Brain pericyte (primary cell): ENCODE data around the gene AK2.
"Not testable (repeated sequence)": the region's sequence is repeated elsewhere in the genome, so short reads cannot be mapped to it uniquely, and the experiment has no call there.

Source experiments
- DNase-seq: peaks from one replicate; pipeline ENCODE4 v3.0.0-alpha.2; 2012; ENCODE audit warnings: low read depth, low spot score

Gene AK2

GRCh38 chr1:33055210-33056008 lies 18.7 kb upstream of the AK2 start:
- DNase-seq = no peak

GRCh38 chr1:33050221-33051076 lies 13.8 kb upstream of the AK2 start:
- DNase-seq = no peak

- DNase-seq = no peak
Measured at GRCh38 chr1:33049371-33049770, 12.7 kb upstream of the AK2 start.

GRCh38 chr1:33048426-33048825 lies 11.7 kb upstream of the AK2 start:
- DNase-seq = no peak

GRCh38 chr1:33047839-33048305 lies 11.2 kb upstream of the AK2 start:
- DNase-seq = no peak

- no peak for DNase-seq
Measured at GRCh38 chr1:33047290-33047689, 10.6 kb upstream of the AK2 start.

GRCh38 chr1:33046234-33046633 lies 9.6 kb upstream of the AK2 start:
- not testable (repeated sequence) for DNase-seq

- no peak for DNase-seq
Measured at GRCh38 chr1:33045814-33046213, 9.1 kb upstream of the AK2 start.

- DNase-seq = no peak
Measured at GRCh38 chr1:33045246-33045645, 8.6 kb upstream of the AK2 start.

- DNase-seq = no peak
Measured at GRCh38 chr1:33043267-33044092, 6.8 kb upstream of the AK2 start.

GRCh38 chr1:33042831-33043230 lies 6.1 kb upstream of the AK2 start:
- DNase-seq = no peak

GRCh38 chr1:33041026-33041425 lies 4.3 kb upstream of the AK2 start:
- no peak for DNase-seq

GRCh38 chr1:33039840-33040239 lies 3.2 kb upstream of the AK2 start:
- DNase-seq = no peak

GRCh38 chr1:33036051-33036525 lies 595 bp downstream of the AK2 start:
- DNase-seq = no peak

GRCh38 chr1:33032126-33032869 lies 4.4 kb downstream of the AK2 start:
- no peak for DNase-seq

- no peak for DNase-seq
Measured at GRCh38 chr1:33031506-33031905, 5.2 kb downstream of the AK2 start.

GRCh38 chr1:33030575-33030974 lies 6.1 kb downstream of the AK2 start:
- DNase-seq = no peak

- no peak for DNase-seq
Measured at GRCh38 chr1:33029921-33030320, 6.8 kb downstream of the AK2 start.

- no peak for DNase-seq
Measured at GRCh38 chr1:33029209-33029608, 7.5 kb downstream of the AK2 start.

GRCh38 chr1:33025761-33026160 lies 10.9 kb downstream of the AK2 start:
- no peak for DNase-seq

GRCh38 chr1:33025180-33025569 lies 11.5 kb downstream of the AK2 start:
- DNase-seq = no peak
